MM.1S (cell line): Measurements from ENCODE around the gene RFFL.

Source experiments
- DNase-seq: peaks from one replicate; pipeline ENCODE4 v3.0.0-alpha.2; 2015
- H2AFZ ChIP-seq: fragments of 300-600 bp; sonication (generic); 2 replicates; pipeline ENCODE4 v1.6.0; 2016; ENCODE audit warnings: antibody characterized with exemption, low read length
- H3F3A ChIP-seq: fragments of 300-600 bp; sonication (generic); 2 replicates; pipeline ENCODE4 v1.6.1; 2016; ENCODE audit warnings: mild to moderate bottlenecking, antibody characterized with exemption, low read length, moderate library complexity, mixed read lengths; ENCODE audit not compliant: insufficient read depth
- H3K27ac ChIP-seq: fragments of 300-600 bp; sonication (generic); 2 replicates; pipeline ENCODE4 v1.5.1; 2016; ENCODE audit warnings: mild to moderate bottlenecking, low read length
- H3K27me3 ChIP-seq: fragments of 300-600 bp; sonication (generic); replicated peaks from 2 replicates; pipeline ENCODE4 v1.6.0; 2016; ENCODE audit warnings: low read length; ENCODE audit not compliant: insufficient read depth
- H3K36me3 ChIP-seq: fragments of 300-600 bp; sonication (generic); replicated peaks from 2 replicates; pipeline ENCODE4 v1.6.1; 2016; ENCODE audit warnings: mild to moderate bottlenecking, low read length, mixed read lengths; ENCODE audit not compliant: insufficient read depth
- H3K4me1 ChIP-seq: fragments of 300-600 bp; sonication (generic); 2 replicates; pipeline ENCODE4 v1.6.1; 2016; ENCODE audit warnings: low read length, mixed read lengths
- H3K4me2 ChIP-seq: fragments of 300-600 bp; sonication (generic); 2 replicates; pipeline ENCODE4 v1.6.0; 2016; ENCODE audit warnings: low read depth, low read length
- H3K4me3 ChIP-seq: fragments of 300-600 bp; sonication (generic); 2 replicates; pipeline ENCODE4 v1.5.1; 2016; ENCODE audit warnings: low read length, mixed read lengths
- H3K79me2 ChIP-seq: fragments of 300-600 bp; sonication (generic); 2 replicates; pipeline ENCODE4 v1.6.1; 2016; ENCODE audit warnings: mixed run types, low read length, mixed read lengths
- H3K9ac ChIP-seq: fragments of 300-600 bp; sonication (generic); 2 replicates; pipeline ENCODE4 v1.6.1; 2016; ENCODE audit warnings: low read length, mixed read lengths
- H3K9me2 ChIP-seq: fragments of 300-600 bp; sonication (generic); replicated peaks from 2 replicates; pipeline ENCODE4 v1.6.1; 2016; ENCODE audit warnings: mild to moderate bottlenecking, low read length, mixed read lengths; ENCODE audit not compliant: insufficient read depth
- H3K9me3 ChIP-seq: fragments of 300-600 bp; sonication (generic); replicated peaks from 2 replicates; pipeline ENCODE4 v1.6.1; 2016; ENCODE audit warnings: mild to moderate bottlenecking, low read length, mixed read lengths; ENCODE audit not compliant: insufficient read depth
- H4K20me1 ChIP-seq: fragments of 300-600 bp; sonication (generic); 2 replicates; pipeline ENCODE4 v1.6.1; 2016; ENCODE audit warnings: mild to moderate bottlenecking, low read length, moderate library complexity, mixed read lengths; ENCODE audit not compliant: insufficient read depth
- CTCF ChIP-seq: fragments of 300-600 bp; sonication (generic); IDR thresholded peaks from 2 replicates; pipeline ENCODE4 v1.5.1; 2016; ENCODE audit warnings: antibody characterized with exemption, low read length, mixed read lengths
- EZH2 ChIP-seq: fragments of 300-600 bp; sonication (generic); optimal IDR thresholded peaks from 2 replicates; pipeline ENCODE3; 2017; ENCODE audit warnings: low read depth, mild to moderate bottlenecking, antibody characterized with exemption, low read length, mixed read lengths
- EZH2phosphoT487 ChIP-seq: fragments of 300-600 bp; sonication (generic); IDR thresholded peaks from 2 replicates; pipeline ENCODE4 v1.6.1; 2018; ENCODE audit warnings: antibody characterized with exemption, low read length

Gene RFFL

GRCh38 chr17:35006345-35006744 lies 57.2 kb downstream of the RFFL start:
- Histone ChIP-seq H3K27me3 (no peaks in the 10 kb centered on the region), H4K20me1 (no peaks in the 10 kb centered on the region), H3K79me2 (no peaks in the 10 kb centered on the region), H3K9ac (no peak overlapping the region), H3K27ac (no peak overlapping the region), H3K4me3 (no peak overlapping the region), H3K4me1 (no peaks in the 10 kb centered on the region), H3K4me2 (no peak overlapping the region), H3K36me3 (no peaks in the 10 kb centered on the region), H3F3A (no peaks in the 10 kb centered on the region), H2AFZ (no peak overlapping the region), H3K9me2 (no peaks in the 10 kb centered on the region), H3K9me3 (no peaks in the 10 kb centered on the region)
- no peak for DNase-seq
- TF ChIP-seq CTCF (no peak), EZH2 (no peak), EZH2phosphoT487 (no peak)

- no peak for DNase-seq
- H2AFZ ChIP-seq, result no peak overlapping the region
- H3K36me3 ChIP-seq, result no peaks in the 10 kb centered on the region
Observed at GRCh38 chr17:35003778-35004177, 59.7 kb downstream of the RFFL start.

GRCh38 chr17:35002876-35003551 lies 60.5 kb downstream of the RFFL start:
- Histone ChIP-seq H3K36me3 (no peaks in the 10 kb centered on the region), H3K4me3 (no peak overlapping the region), H3K79me2 (no peaks in the 10 kb centered on the region), H3K9me2 (no peaks in the 10 kb centered on the region), H4K20me1 (no peaks in the 10 kb centered on the region), H3K4me2 (no peak overlapping the region), H3F3A (no peaks in the 10 kb centered on the region), H2AFZ (no peak overlapping the region), H3K27ac (no peak overlapping the region), H3K4me1 (peaks cover 5% of the 10 kb centered on the region; the same call in 1 of the 2 replicates), H3K27me3 (no peaks in the 10 kb centered on the region), H3K9ac (no peak overlapping the region), H3K9me3 (no peaks in the 10 kb centered on the region)
- TF ChIP-seq EZH2phosphoT487, result no peak
- no peak for TF ChIP-seq EZH2
- TF ChIP-seq CTCF, result no peak
- DNase-seq, result no peak

More at GRCh38 chr17:35003778-35004177, 59.7 kb downstream of the RFFL start:
- TF ChIP-seq CTCF, result no peak
- TF ChIP-seq EZH2phosphoT487, result no peak
- no peak for TF ChIP-seq EZH2
- Histone ChIP-seq H3K4me2 (no peak overlapping the region), H3K9me2 (no peaks in the 10 kb centered on the region), H3K4me3 (no peak overlapping the region), H3K9me3 (no peaks in the 10 kb centered on the region), H3K79me2 (no peaks in the 10 kb centered on the region), H3K27ac (no peak overlapping the region), H3K9ac (no peak overlapping the region), H4K20me1 (no peaks in the 10 kb centered on the region), H3K27me3 (no peaks in the 10 kb centered on the region), H3K4me1 (peaks cover 5% of the 10 kb centered on the region; the same call in 1 of the 2 replicates), H3F3A (no peaks in the 10 kb centered on the region)
